KMS-11 (cell line): ENCODE results near the gene RNF19B.

Source experiments
- H2AFZ ChIP-seq: fragments of 200-600 bp; sonication (generic); 2 replicates; pipeline ENCODE4 v1.6.1; 2016; ENCODE audit warnings: antibody characterized with exemption, mixed run types, low read depth
- H3K27ac ChIP-seq: fragments of 200-600 bp; sonication (generic); 2 replicates; pipeline ENCODE4 v1.6.1; 2016; ENCODE audit warnings: mild to moderate bottlenecking, mixed run types
- H3K27me3 ChIP-seq: fragments of 200-600 bp; sonication (generic); 2 replicates; pipeline ENCODE4 v1.6.1; 2017; ENCODE audit warnings: mild to moderate bottlenecking, low read depth, mixed run types, moderate library complexity; ENCODE audit not compliant: insufficient read depth
- H3K36me3 ChIP-seq: fragments of 200-600 bp; sonication (generic); 2 replicates; pipeline ENCODE4 v1.6.1; 2017; ENCODE audit warnings: mild to moderate bottlenecking, mixed run types; ENCODE audit not compliant: insufficient read depth
- H3K4me1 ChIP-seq: fragments of 200-600 bp; sonication (generic); 2 replicates; pipeline ENCODE4 v1.6.1; 2016; ENCODE audit warnings: mild to moderate bottlenecking, low read depth, mixed run types; ENCODE audit not compliant: poor library complexity, severe bottlenecking
- H3K4me2 ChIP-seq: fragments of 200-600 bp; sonication (generic); 2 replicates; pipeline ENCODE4 v1.7.0; 2016; ENCODE audit warnings: mild to moderate bottlenecking, mixed run types
- H3K4me3 ChIP-seq: fragments of 200-600 bp; sonication (generic); IDR thresholded peaks from 2 replicates; pipeline ENCODE4 v1.6.1; 2017; ENCODE audit warnings: low read depth, low read length, mixed read lengths; ENCODE audit not compliant: insufficient read depth
- H3K79me2 ChIP-seq: fragments of 200-600 bp; sonication (generic); 2 replicates; pipeline ENCODE4 v1.6.1; 2016; ENCODE audit warnings: low read depth, mixed run types; ENCODE audit not compliant: insufficient read depth
- H3K9ac ChIP-seq: fragments of 200-600 bp; sonication (generic); 2 replicates; pipeline ENCODE4 v1.6.1; 2016; ENCODE audit warnings: mild to moderate bottlenecking, mixed run types
- H4K20me1 ChIP-seq: fragments of 200-600 bp; sonication (generic); 2 replicates; pipeline ENCODE4 v1.6.1; 2016; ENCODE audit warnings: mild to moderate bottlenecking, mixed run types; ENCODE audit not compliant: insufficient read depth
- TF ChIP-seq, protein P1 (sequence below): fragments of 200-600 bp; sonication (generic); conservative IDR thresholded peaks from 2 replicates; pipeline ENCODE4 v1.6.1; 2017; ENCODE audit warnings: low read depth, mild to moderate bottlenecking, antibody characterized with exemption, low read length, moderate library complexity, mixed read lengths

The RNF19B gene

DNA sequence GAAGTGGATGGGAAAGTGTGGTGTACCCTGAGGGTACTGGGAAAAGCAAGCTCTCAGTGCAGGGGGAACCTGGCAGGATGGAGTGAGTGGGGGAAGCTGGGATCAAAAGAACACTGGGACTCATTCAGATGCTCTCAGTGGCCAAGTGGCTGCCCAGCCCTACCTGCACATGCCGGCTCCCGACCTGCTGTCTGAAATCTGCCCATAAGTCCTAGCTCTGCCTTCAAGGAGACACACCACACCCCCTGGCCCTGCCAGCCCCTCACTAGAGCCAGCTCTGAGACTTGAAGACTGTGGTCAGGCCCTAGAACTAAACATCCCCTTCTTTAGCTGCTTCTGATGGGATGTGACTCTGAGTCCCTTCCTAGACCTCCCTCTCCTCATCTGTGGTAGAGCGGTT lies 65.7 kb downstream of the RNF19B start:
- TF ChIP-seq, protein P1, sequence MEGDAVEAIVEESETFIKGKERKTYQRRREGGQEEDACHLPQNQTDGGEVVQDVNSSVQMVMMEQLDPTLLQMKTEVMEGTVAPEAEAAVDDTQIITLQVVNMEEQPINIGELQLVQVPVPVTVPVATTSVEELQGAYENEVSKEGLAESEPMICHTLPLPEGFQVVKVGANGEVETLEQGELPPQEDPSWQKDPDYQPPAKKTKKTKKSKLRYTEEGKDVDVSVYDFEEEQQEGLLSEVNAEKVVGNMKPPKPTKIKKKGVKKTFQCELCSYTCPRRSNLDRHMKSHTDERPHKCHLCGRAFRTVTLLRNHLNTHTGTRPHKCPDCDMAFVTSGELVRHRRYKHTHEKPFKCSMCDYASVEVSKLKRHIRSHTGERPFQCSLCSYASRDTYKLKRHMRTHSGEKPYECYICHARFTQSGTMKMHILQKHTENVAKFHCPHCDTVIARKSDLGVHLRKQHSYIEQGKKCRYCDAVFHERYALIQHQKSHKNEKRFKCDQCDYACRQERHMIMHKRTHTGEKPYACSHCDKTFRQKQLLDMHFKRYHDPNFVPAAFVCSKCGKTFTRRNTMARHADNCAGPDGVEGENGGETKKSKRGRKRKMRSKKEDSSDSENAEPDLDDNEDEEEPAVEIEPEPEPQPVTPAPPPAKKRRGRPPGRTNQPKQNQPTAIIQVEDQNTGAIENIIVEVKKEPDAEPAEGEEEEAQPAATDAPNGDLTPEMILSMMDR = no peak
- Histone ChIP-seq H4K20me1 (no peaks in the 10 kb centered on the region), H3K27ac (no peak overlapping the region), H3K79me2 (no peaks in the 10 kb centered on the region), H3K4me2 (no peak overlapping the region), H3K9ac (no peak overlapping the region), H3K4me3 (no peak overlapping the region), H3K36me3 (no peaks in the 10 kb centered on the region), H3K27me3 (no peaks in the 10 kb centered on the region), H2AFZ (no peak overlapping the region), H3K4me1 (no peaks in the 10 kb centered on the region)

DNA sequence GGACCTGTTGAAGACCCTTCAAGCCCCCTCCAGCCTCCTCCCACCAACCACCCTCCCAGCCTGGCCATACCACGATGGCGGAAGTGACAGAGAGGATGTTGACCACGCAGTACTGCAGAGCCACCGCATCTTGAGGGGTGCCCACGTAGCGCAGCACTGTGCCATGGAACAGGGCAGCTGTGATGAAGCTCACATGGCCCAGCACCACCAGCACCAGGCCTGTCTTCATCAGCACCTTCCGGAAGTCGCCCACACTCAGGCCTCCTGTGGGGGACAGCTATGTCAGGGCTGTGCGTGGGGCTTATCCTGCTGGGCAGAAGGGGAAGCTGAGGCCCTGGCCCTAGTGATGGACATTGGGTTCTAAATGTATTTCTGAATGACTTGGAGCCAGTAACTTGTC lies 66.6 kb downstream of the RNF19B start:
- TF ChIP-seq, protein P1 = no peak
- H3K4me2 ChIP-seq = no peak overlapping the region

DNA sequence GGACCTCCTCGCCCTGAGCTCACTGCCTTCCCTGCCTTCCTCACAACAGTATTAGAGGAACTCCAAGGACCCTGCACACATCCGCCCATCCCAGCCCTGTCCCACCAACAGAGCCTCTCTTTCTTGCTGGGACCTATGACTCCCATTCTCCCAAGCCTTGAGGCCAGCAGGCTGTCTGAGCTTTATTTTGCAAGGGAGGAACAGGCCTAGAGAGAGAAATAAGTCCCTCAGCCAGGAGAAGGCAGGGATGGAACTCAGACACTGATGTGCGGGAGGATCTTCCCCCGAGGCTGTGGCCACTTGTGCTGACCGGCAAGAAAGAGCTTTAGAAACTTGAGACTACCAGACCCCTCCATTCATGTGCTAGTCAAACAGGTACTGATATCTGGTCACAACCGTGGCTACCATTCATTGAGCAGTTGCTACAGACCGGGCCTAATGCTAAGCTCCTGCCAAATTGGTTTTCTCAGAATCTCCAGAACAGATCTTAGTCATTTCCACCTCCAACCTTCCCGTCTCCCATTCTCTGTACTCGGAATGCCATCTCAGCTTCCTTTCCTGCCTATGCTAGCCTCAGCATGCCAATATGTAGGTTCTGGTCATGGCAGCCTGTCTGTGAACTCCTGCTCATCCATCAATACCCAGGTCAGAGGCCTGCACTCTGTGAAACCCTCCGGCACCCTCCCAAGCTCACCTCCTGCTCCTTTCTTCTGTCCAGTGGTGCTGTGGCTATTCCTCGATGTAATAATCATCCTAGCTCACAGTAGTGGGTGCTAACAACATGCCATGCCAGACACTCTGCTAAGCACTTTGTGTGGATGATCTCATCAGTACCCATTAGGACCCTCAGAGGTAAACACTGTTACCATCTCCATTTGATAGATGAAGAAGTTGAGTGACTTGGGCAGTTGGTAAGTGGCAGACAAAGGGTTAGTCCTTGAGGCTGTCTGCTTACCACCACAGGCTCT lies 67.2 kb downstream of the RNF19B start:
- no peaks in the 10 kb centered on the region for H3K79me2 ChIP-seq
- no peak overlapping the region for H3K27ac ChIP-seq
- H2AFZ ChIP-seq = no peak overlapping the region
- TF ChIP-seq, protein P1 = no peak
- H4K20me1 ChIP-seq = no peaks in the 10 kb centered on the region
- no peaks in the 10 kb centered on the region for H3K36me3 ChIP-seq
- no peak overlapping the region for H3K4me3 ChIP-seq
- no peaks in the 10 kb centered on the region for H3K27me3 ChIP-seq
- no peak overlapping the region for H3K4me2 ChIP-seq
- no peak overlapping the region for H3K9ac ChIP-seq
- H3K4me1 ChIP-seq = no peaks in the 10 kb centered on the region

More for the DNA sequence above, 66.6 kb downstream of the RNF19B start:
- Histone ChIP-seq H3K27ac (no peak overlapping the region), H4K20me1 (no peaks in the 10 kb centered on the region), H3K27me3 (no peaks in the 10 kb centered on the region), H3K4me1 (no peaks in the 10 kb centered on the region), H3K79me2 (no peaks in the 10 kb centered on the region), H2AFZ (no peak overlapping the region), H3K4me3 (no peak overlapping the region), H3K36me3 (no peaks in the 10 kb centered on the region), H3K9ac (no peak overlapping the region)

DNA sequence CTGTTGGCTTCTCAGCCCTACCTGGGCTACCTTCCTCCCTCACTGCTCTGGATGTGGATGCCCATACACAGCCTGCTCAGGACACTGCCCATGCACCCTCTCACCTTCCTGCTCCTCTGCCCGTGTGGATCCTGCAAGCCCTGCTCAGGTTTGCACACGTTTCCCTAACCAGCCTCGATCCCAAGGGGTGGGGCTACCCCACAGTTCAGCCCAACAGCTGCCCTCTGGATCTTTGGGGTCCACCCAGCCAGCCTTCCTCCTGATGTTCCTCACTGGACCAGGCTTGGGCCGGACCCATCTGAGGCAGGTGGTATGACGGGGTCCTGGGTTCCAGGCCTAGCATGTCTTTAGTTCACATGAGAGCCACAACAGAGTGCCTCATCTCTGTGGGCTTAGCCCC lies 68.2 kb downstream of the RNF19B start:
- H3K4me2 ChIP-seq = no peak overlapping the region
- H3K36me3 ChIP-seq = no peaks in the 10 kb centered on the region
- no peak overlapping the region for H3K4me3 ChIP-seq
- no peaks in the 10 kb centered on the region for H3K79me2 ChIP-seq
- H3K4me1 ChIP-seq = no peaks in the 10 kb centered on the region
- no peak overlapping the region for H2AFZ ChIP-seq
- TF ChIP-seq, protein P1 = no peak
- H3K9ac ChIP-seq = no peak overlapping the region
- H3K27ac ChIP-seq = no peak overlapping the region
- no peaks in the 10 kb centered on the region for H4K20me1 ChIP-seq
- H3K27me3 ChIP-seq = no peaks in the 10 kb centered on the region; the same call in 1 of the 2 replicates
